Lower lobe of right lung (tissue), 2 donors: ENCODE data around the gene PCED1B. TPM values are rescaled to one million over a fixed set of nuclear protein-coding genes. Genes with fewer than 3 reads are reported as not detected.
"Not testable (repeated sequence)": the region's sequence is repeated elsewhere in the genome, so short reads cannot be mapped to it uniquely, and the experiment has no call there.

Experiments
- ATAC-seq, 2 donors: fragments of 200-7000 bp; cut with Tn5 transposase; one replicate each; pipeline ENCODE4 v1.9.1; 2020 to 2022; ENCODE audit warnings: mild to moderate bottlenecking in 2 of 2, moderate library complexity in 2 of 2
- DNase-seq: peaks from one replicate; pipeline ENCODE4 v3.0.0-alpha.2; 2020
- H3K27ac ChIP-seq: fragments of 200-600 bp; one replicate; pipeline ENCODE4 v1.8.0; 2022
- H3K27me3 ChIP-seq: fragments of 200-600 bp; one replicate; pipeline ENCODE4 v1.8.0; 2022; ENCODE audit warnings: low read depth
- H3K36me3 ChIP-seq: fragments of 200-600 bp; one replicate; pipeline ENCODE4 v1.8.0; 2022; ENCODE audit warnings: mild to moderate bottlenecking
- H3K4me1 ChIP-seq: fragments of 200-600 bp; one replicate; pipeline ENCODE4 v1.8.0; 2022
- H3K4me3 ChIP-seq: fragments of 200-600 bp; one replicate; pipeline ENCODE4 v1.8.0; 2022; ENCODE audit warnings: mild to moderate bottlenecking
- H3K9me3 ChIP-seq: fragments of 200-600 bp; one replicate; pipeline ENCODE4 v1.8.0; 2022
- CTCF ChIP-seq: fragments of 200-600 bp; IDR thresholded peaks from one replicate; pipeline ENCODE4 v1.8.0; 2022; ENCODE audit warnings: antibody characterized with exemption, mild to moderate bottlenecking
- intact Hi-C: fragments of 100-400 bp; cut with DNase I; formaldehyde crosslinking; loops from one replicate; pipeline ENCODE4 v1.11.0; 2022
- total RNA-seq: library from RNA; stranded (reverse); fragmentation: NEBNext Ultra II Directional; extraction: Animal tissue kit (Norgen Biotek cat#: 25700); gene quantifications from one replicate; pipeline ENCODE4 v1.2.1, GENCODE V29; 2021
- donor health status: DM: no; HTN: yes; CAD: no; lungs with severe emphysema.

PCED1B gene
- total RNA-seq, 1 donor from 2014 or later = 13.4 TPM

GRCh38 chr12:47214771-47215170 is 135.3 kb downstream of the PCED1B start:
- no peaks in the 10 kb centered on the region for H3K4me1 ChIP-seq
- H3K4me3 ChIP-seq = peak overlapping the region; percentile 40
- no peak for DNase-seq

GRCh38 chr12:47216150-47216677 is 136.8 kb downstream of the PCED1B start:
- Histone ChIP-seq H3K9me3 (no peaks in the 10 kb centered on the region), H3K36me3 (no peaks in the 10 kb centered on the region), H3K27ac (peak overlapping the region; percentile 78), H3K4me3 (peak overlapping the region; percentile 40), H3K4me1 (no peaks in the 10 kb centered on the region), H3K27me3 (no peaks in the 10 kb centered on the region)
- DNase-seq (peak; percentile 60), ATAC-seq (peak; percentile 78 to 84)
- intact Hi-C loops = no loop called here
- TF ChIP-seq CTCF = no peak

More at GRCh38 chr12:47214771-47215170, 135.3 kb downstream of the PCED1B start:
- TF ChIP-seq CTCF = no peak
- intact Hi-C loops = no loop called here
- Histone ChIP-seq H3K36me3 (no peaks in the 10 kb centered on the region), H3K27ac (peak overlapping the region; percentile 78), H3K27me3 (no peaks in the 10 kb centered on the region), H3K9me3 (no peaks in the 10 kb centered on the region)
- no peak for ATAC-seq

DNA sequence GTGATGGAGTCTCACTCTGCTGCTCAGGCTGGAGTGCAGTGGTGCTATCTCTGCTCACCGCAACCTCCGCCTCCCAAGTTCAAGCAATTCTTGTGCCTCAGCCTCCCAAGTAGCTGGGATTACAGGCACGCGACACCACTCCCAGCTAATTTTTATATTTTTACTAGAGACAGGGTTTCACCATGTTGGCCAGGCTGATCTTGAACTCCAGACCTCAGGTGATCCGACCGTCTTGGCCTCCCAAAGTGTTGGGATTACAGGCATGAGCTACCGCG is 138.1 kb downstream of the PCED1B start:
- H3K9me3 ChIP-seq, H3K36me3 ChIP-seq, H3K4me1 ChIP-seq, intact Hi-C loops, DNase-seq, H3K27me3 ChIP-seq, ATAC-seq: not testable (repeated sequence)
- peak overlapping the region; percentile 41 for H3K27ac ChIP-seq
- peak overlapping the region; percentile 40 for H3K4me3 ChIP-seq

GRCh38 chr12:47218191-47218654 is 138.8 kb downstream of the PCED1B start:
- H3K36me3 ChIP-seq = no peaks in the 10 kb centered on the region
- TF ChIP-seq CTCF = no peak
- no peak for ATAC-seq
- peaks cover 12% of the 10 kb centered on the region for H3K4me1 ChIP-seq
- intact Hi-C loops = no loop called here
- H3K9me3 ChIP-seq = no peaks in the 10 kb centered on the region
- peak overlapping the region; percentile 41 for H3K27ac ChIP-seq
- peak overlapping the region; percentile 40 for H3K4me3 ChIP-seq
- DNase-seq = no peak
- no peaks in the 10 kb centered on the region for H3K27me3 ChIP-seq

GRCh38 chr12:47219243-47219642 is 139.8 kb downstream of the PCED1B start:
- DNase-seq (no peak), ATAC-seq (no peak)
- H3K27me3 ChIP-seq = no peaks in the 10 kb centered on the region
- intact Hi-C loops = no loop called here
- H3K4me3 ChIP-seq = no peak overlapping the region
- H3K9me3 ChIP-seq = no peaks in the 10 kb centered on the region
- peaks cover 22% of the 10 kb centered on the region for H3K4me1 ChIP-seq
- H3K36me3 ChIP-seq = no peaks in the 10 kb centered on the region
- TF ChIP-seq CTCF = no peak
- no peak overlapping the region for H3K27ac ChIP-seq

- no peaks in the 10 kb centered on the region for H3K27me3 ChIP-seq
- no peaks in the 10 kb centered on the region for H3K9me3 ChIP-seq
- ATAC-seq = no peak
- no peak overlapping the region for H3K27ac ChIP-seq
- DNase-seq = no peak
- H3K36me3 ChIP-seq = no peaks in the 10 kb centered on the region
- peaks cover 26% of the 10 kb centered on the region for H3K4me1 ChIP-seq
- intact Hi-C loops = no loop called here
- no peak overlapping the region for H3K4me3 ChIP-seq
- TF ChIP-seq CTCF = no peak
Observed at GRCh38 chr12:47221256-47222023, 142.0 kb downstream of the PCED1B start.
